Sigmoid colon (tissue), 4 donors: Measurements from ENCODE around the gene DOCK9.

Experiments used
- CTCF ChIP-seq, 4 experiments: fragments of 450-650 bp in 3 of 4; fragments of 200-600 bp in 1 of 4; IDR thresholded peaks; one replicate each; pipeline ENCODE4 v1.5.1; 2016 to 2019; ENCODE audit warnings: antibody characterized with exemption in 4 of 4, mild to moderate bottlenecking in 3 of 4, moderate library complexity in 2 of 4
- POLR2A ChIP-seq, 2 donors: fragments of 450-650 bp; IDR thresholded peaks; one replicate each; pipeline ENCODE4 v1.6.1; 2016; ENCODE audit warnings: antibody characterized with exemption in 2 of 2, mild to moderate bottlenecking in 2 of 2, moderate library complexity in 2 of 2
- POLR2AphosphoS5 ChIP-seq, 4 donors: sonication (generic); formaldehyde crosslinking; IDR thresholded peaks; one replicate each; pipeline ENCODE4 v1.6.1; 2017; ENCODE audit warnings: antibody characterized with exemption in 4 of 4

- no peak for TF ChIP-seq CTCF (IDR thresholded peaks at IDR 0.05)
- TF ChIP-seq POLR2AphosphoS5 (IDR thresholded peaks at IDR 0.05): no peak
- no peak for TF ChIP-seq POLR2A (IDR thresholded peaks at IDR 0.05)
Measured at GRCh38 chr13:98988277-98988676, 10.4 kb upstream of the DOCK9 start.
